ENCODE measurements around the gene TAB2. TPM values are rescaled to one million over a fixed set of nuclear protein-coding genes. Genes with fewer than 3 reads are reported as not detected.

The TAB2 gene
- total RNA-seq, 1 experiment from 2014 or later: 56.2 TPM

GRCh38 chr6:149328083-149328482 lies 10.6 kb downstream of the TAB2 start:
- Histone ChIP-seq H3K23ac (ENCODE audit: insufficient read length, low read depth, low read length) (no peak overlapping the region), H3K4me2 (ENCODE audit: insufficient read depth, insufficient read length, low read length) (no peak overlapping the region), H3K9ac (ENCODE audit: extremely low read depth, insufficient read length, low read length) (no peak overlapping the region), H3K9me3 (ENCODE audit: control insufficient read depth, low read depth, low read length) (no peaks in the 10 kb centered on the region), H3K27ac (ENCODE audit: insufficient read length, low read depth, low read length) (no peak overlapping the region), H2BK20ac (ENCODE audit: low read depth, low read length, poor library complexity, severe bottlenecking) (no peak overlapping the region), H3K56ac (ENCODE audit: insufficient read length, low read depth, low read length) (no peak overlapping the region), H3K79me2 (ENCODE audit: insufficient read depth, low read length) (peaks cover 32% of the 10 kb centered on the region), H4K91ac (ENCODE audit: insufficient read length, low read depth, low read length) (no peak overlapping the region), H2BK5ac (ENCODE audit: insufficient read length, low read length) (no peak overlapping the region), H3K23me2 (ENCODE audit: insufficient read length, low read depth, low read length, poor library complexity, severe bottlenecking) (no peaks in the 10 kb centered on the region), H3K14ac (ENCODE audit: insufficient read depth, low read length) (no peak overlapping the region), H2AK5ac (ENCODE audit: insufficient read length, low read length) (no peak overlapping the region), H3K4me1 (ENCODE audit: insufficient read depth, low read length) (peaks cover 5% of the 10 kb centered on the region; the same call in 1 of the 2 replicates), H3K27me3 (ENCODE audit: insufficient read depth, low read length) (no peaks in the 10 kb centered on the region), H4K8ac (replicated peaks; ENCODE audit: insufficient read length, low read depth, low read length) (no peak overlapping the region), H4K20me1 (ENCODE audit: control insufficient read depth, insufficient read depth, insufficient read length) (no peaks in the 10 kb centered on the region), H4K5ac (ENCODE audit: insufficient read length, low read depth, low read length) (no peak overlapping the region), H2AFZ (ENCODE audit: low read length) (no peak overlapping the region), H3T11ph (ENCODE audit: low read length) (no peak overlapping the region), H2BK12ac (ENCODE audit: insufficient read length, low read depth, low read length) (no peak overlapping the region), H3K18ac (ENCODE audit: insufficient read length, low read depth, low read length) (no peak overlapping the region), H3K4ac (ENCODE audit: low read depth, low read length) (no peak overlapping the region), H2BK15ac (ENCODE audit: low read depth, low read length) (no peak overlapping the region), H3K79me1 (ENCODE audit: insufficient read depth, low read depth, low read length, poor library complexity, severe bottlenecking) (peaks cover 12% of the 10 kb centered on the region), H2BK120ac (ENCODE audit: low read depth, low read length, poor library complexity, severe bottlenecking) (no peak overlapping the region)
- TF ChIP-seq CTCF (conservative IDR thresholded peaks at IDR 0.05): no peak
- Mint-ChIP-seq H3K4me3 (no peak overlapping the region), H3K27ac (no peak overlapping the region), H3K27me3 (ENCODE audit: low read depth) (no peaks in the 10 kb centered on the region), H3K36me3 (ENCODE audit: insufficient read depth in 1 of 3, low read depth in 3 of 3) (no peaks in the 10 kb centered on the region; a peak in 1 of 7 replicates), H3K9me3 (no peaks in the 10 kb centered on the region), H3K4me1 (peaks cover 62 to 65% of the 10 kb centered on the region in 2 experiments)
- WGBS (ENCODE audit: extremely low coverage, insufficient read length, low lambda C conversion rate): no CpG with 5 or more reads among the region's 4 CpGs
- DNase-seq: no peak
